ENCODE measurements around the gene PRXL2C. TPM values are rescaled to one million over a fixed set of nuclear protein-coding genes. Genes with fewer than 3 reads are reported as not detected.

The PRXL2C gene
- total and polyA plus RNA-seq, 2 of the 8 experiments (the other 6 are each of a cell fraction or from before 2014, with no cell fraction given), result 2.8 to 7.3 TPM

DNA sequence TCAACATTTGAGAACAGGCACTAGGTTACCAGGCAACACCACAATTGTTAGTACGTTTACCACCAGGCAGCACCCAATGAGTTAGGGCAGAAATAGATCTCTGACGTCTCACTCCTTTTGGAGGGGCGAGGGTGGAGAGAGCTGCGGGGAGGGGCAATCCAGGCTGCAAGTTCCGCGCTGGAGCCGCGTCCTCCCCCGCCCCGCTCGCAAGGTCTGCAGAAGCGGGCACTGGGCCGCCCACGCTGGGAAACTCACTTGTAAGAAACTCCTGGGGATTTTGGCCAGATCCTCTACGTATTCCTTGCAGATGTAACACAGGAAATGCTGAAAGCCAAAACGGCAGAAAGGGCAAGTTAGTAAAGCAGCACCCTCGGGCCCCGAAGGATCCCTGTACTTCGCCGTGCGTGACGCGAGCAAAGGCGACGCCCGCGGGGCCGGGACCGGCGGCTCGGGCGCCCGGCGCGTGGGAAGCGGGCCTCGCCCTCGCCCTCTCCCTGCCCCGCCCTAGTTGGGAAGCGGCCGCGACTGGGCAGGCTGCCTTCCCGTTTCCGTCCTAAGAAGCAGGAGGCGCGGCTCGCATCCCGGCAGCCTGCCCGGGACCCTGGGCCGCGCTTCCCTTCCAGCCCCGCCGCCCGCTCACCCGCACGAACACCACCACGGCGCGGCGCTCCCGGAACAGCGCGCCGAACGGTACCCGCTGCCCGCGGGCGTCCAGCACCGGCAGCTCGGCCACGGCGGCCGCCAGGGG is 493 bp downstream of the PRXL2C start (continued):
- TF ChIP-seq, protein P1, sequence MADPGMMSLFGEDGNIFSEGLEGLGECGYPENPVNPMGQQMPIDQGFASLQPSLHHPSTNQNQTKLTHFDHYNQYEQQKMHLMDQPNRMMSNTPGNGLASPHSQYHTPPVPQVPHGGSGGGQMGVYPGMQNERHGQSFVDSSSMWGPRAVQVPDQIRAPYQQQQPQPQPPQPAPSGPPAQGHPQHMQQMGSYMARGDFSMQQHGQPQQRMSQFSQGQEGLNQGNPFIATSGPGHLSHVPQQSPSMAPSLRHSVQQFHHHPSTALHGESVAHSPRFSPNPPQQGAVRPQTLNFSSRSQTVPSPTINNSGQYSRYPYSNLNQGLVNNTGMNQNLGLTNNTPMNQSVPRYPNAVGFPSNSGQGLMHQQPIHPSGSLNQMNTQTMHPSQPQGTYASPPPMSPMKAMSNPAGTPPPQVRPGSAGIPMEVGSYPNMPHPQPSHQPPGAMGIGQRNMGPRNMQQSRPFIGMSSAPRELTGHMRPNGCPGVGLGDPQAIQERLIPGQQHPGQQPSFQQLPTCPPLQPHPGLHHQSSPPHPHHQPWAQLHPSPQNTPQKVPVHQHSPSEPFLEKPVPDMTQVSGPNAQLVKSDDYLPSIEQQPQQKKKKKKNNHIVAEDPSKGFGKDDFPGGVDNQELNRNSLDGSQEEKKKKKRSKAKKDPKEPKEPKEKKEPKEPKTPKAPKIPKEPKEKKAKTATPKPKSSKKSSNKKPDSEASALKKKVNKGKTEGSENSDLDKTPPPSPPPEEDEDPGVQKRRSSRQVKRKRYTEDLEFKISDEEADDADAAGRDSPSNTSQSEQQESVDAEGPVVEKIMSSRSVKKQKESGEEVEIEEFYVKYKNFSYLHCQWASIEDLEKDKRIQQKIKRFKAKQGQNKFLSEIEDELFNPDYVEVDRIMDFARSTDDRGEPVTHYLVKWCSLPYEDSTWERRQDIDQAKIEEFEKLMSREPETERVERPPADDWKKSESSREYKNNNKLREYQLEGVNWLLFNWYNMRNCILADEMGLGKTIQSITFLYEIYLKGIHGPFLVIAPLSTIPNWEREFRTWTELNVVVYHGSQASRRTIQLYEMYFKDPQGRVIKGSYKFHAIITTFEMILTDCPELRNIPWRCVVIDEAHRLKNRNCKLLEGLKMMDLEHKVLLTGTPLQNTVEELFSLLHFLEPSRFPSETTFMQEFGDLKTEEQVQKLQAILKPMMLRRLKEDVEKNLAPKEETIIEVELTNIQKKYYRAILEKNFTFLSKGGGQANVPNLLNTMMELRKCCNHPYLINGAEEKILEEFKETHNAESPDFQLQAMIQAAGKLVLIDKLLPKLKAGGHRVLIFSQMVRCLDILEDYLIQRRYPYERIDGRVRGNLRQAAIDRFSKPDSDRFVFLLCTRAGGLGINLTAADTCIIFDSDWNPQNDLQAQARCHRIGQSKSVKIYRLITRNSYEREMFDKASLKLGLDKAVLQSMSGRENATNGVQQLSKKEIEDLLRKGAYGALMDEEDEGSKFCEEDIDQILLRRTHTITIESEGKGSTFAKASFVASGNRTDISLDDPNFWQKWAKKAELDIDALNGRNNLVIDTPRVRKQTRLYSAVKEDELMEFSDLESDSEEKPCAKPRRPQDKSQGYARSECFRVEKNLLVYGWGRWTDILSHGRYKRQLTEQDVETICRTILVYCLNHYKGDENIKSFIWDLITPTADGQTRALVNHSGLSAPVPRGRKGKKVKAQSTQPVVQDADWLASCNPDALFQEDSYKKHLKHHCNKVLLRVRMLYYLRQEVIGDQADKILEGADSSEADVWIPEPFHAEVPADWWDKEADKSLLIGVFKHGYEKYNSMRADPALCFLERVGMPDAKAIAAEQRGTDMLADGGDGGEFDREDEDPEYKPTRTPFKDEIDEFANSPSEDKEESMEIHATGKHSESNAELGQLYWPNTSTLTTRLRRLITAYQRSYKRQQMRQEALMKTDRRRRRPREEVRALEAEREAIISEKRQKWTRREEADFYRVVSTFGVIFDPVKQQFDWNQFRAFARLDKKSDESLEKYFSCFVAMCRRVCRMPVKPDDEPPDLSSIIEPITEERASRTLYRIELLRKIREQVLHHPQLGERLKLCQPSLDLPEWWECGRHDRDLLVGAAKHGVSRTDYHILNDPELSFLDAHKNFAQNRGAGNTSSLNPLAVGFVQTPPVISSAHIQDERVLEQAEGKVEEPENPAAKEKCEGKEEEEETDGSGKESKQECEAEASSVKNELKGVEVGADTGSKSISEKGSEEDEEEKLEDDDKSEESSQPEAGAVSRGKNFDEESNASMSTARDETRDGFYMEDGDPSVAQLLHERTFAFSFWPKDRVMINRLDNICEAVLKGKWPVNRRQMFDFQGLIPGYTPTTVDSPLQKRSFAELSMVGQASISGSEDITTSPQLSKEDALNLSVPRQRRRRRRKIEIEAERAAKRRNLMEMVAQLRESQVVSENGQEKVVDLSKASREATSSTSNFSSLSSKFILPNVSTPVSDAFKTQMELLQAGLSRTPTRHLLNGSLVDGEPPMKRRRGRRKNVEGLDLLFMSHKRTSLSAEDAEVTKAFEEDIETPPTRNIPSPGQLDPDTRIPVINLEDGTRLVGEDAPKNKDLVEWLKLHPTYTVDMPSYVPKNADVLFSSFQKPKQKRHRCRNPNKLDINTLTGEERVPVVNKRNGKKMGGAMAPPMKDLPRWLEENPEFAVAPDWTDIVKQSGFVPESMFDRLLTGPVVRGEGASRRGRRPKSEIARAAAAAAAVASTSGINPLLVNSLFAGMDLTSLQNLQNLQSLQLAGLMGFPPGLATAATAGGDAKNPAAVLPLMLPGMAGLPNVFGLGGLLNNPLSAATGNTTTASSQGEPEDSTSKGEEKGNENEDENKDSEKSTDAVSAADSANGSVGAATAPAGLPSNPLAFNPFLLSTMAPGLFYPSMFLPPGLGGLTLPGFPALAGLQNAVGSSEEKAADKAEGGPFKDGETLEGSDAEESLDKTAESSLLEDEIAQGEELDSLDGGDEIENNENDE (IDR thresholded peaks at IDR 0.05; ENCODE audit: insufficient replicate concordance, low read length), result no peak
- TF ChIP-seq SP2 (IDR thresholded peaks at IDR 0.05; ENCODE audit: low read length) (no peak), JUN (IDR thresholded peaks at IDR 0.05; ENCODE audit: low read depth, low read length) (no peak), CBX8 (IDR thresholded peaks at IDR 0.05; ENCODE audit: borderline replicate concordance, low read depth, low read length) (no peak), CHD1 (IDR thresholded peaks at IDR 0.05; ENCODE audit: low read depth, low read length) (no peak), SIRT6 (IDR thresholded peaks at IDR 0.05; ENCODE audit: low read length) (no peak), POLR2AphosphoS5 (IDR thresholded peaks at IDR 0.05; ENCODE audit: low read depth, low read length) (no peak; the same call in 1 of the 2 replicates), CTBP2 (IDR thresholded peaks at IDR 0.05; ENCODE audit: borderline replicate concordance, insufficient read depth, insufficient read length, low read length) (no peak), SIN3A (conservative IDR thresholded peaks at IDR 0.05 in 1 of 2, IDR thresholded peaks at IDR 0.05 in 1 of 2; ENCODE audit: low read depth in 1 of 2, low read length in 2 of 2) (no peak), TEAD4 (IDR thresholded peaks at IDR 0.05; ENCODE audit: low read depth, low read length) (no peak), SRF (IDR thresholded peaks at IDR 0.05; ENCODE audit: low read depth, low read length) (no peak)
